GM12892 (cell line): ENCODE results near the gene CHGA.

Experiments
- POLR2A ChIP-seq: IDR thresholded peaks from 2 replicates; pipeline ENCODE4 v1.6.1; 2011; ENCODE audit warnings: low read depth, low read length, control low read depth
- POLR2AphosphoS5 ChIP-seq: IDR thresholded peaks from 2 replicates; pipeline ENCODE4 v1.6.1; 2011; ENCODE audit warnings: low read depth, low read length, control low read depth
- TAF1 ChIP-seq: IDR thresholded peaks from 2 replicates; pipeline ENCODE4 v1.6.1; 2011; ENCODE audit warnings: low read depth, mild to moderate bottlenecking, control low read depth, low read length, borderline replicate concordance

- no peak for TF ChIP-seq POLR2A
- TF ChIP-seq POLR2AphosphoS5: no peak
- TF ChIP-seq TAF1: no peak
Observed at GRCh38 chr14:92906420-92906819, 16.5 kb upstream of the CHGA start.
